ENCODE data around the gene PRKCZ. TPM values are rescaled to one million over a fixed set of nuclear protein-coding genes. Genes with fewer than 3 reads are reported as not detected.

The PRKCZ gene
- total and polyA plus RNA-seq, 9 of the 15 experiments (the other 6 are each of a cell fraction or from before 2014, with no cell fraction given): 0.07 to 3.1 (median 1.3) TPM

GRCh38 chr1:2189459-2190425, 139.5 kb downstream of the PRKCZ start (continued):
- TF ChIP-seq, protein P1, sequence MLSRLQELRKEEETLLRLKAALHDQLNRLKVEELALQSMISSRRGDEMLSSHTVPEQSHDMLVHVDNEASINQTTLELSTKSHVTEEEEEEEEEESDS (CRISPR knock-in tag; IDR thresholded peaks at IDR 0.05): no peak
- TF ChIP-seq GTF2F1 (IDR thresholded peaks at IDR 0.05; ENCODE audit: low read depth, low read length): 0 out of 2 replicates have a peak, but pooled peaks have one; percentile 35
- TF ChIP-seq BDP1 (IDR thresholded peaks at IDR 0.05; ENCODE audit: insufficient read depth, insufficient read length): no peak
- no peak for TF ChIP-seq ELK1 (CRISPR knock-in tag; IDR thresholded peaks at IDR 0.05)
- no peak for TF ChIP-seq ZSCAN29 (IDR thresholded peaks at IDR 0.05)
- TF ChIP-seq ZNF121 (CRISPR knock-in tag; conservative IDR thresholded peaks at IDR 0.05): no peak
- no peak for TF ChIP-seq LARP7 (IDR thresholded peaks at IDR 0.05)
- no peak for TF ChIP-seq CTCFL (IDR thresholded peaks at IDR 0.05; ENCODE audit: borderline replicate concordance, insufficient read depth, low read depth, low read length, poor library complexity, severe bottlenecking)
- TF ChIP-seq L3MBTL2 (IDR thresholded peaks at IDR 0.05): peak; percentile 87
- no peak for TF ChIP-seq ZNF586 (CRISPR knock-in tag; conservative IDR thresholded peaks at IDR 0.05)
- TF ChIP-seq CLOCK (CRISPR knock-in tag; IDR thresholded peaks at IDR 0.05; ENCODE audit: borderline replicate concordance): no peak
- no peak for TF ChIP-seq TRIM24 (IDR thresholded peaks at IDR 0.05)
- TF ChIP-seq CREBBP (IDR thresholded peaks at IDR 0.05; ENCODE audit: low read depth, low read length): no peak
- TF ChIP-seq ZNF146 (CRISPR knock-in tag; IDR thresholded peaks at IDR 0.05; ENCODE audit: unreplicated experiment): no peak
- TF ChIP-seq, protein P2, sequence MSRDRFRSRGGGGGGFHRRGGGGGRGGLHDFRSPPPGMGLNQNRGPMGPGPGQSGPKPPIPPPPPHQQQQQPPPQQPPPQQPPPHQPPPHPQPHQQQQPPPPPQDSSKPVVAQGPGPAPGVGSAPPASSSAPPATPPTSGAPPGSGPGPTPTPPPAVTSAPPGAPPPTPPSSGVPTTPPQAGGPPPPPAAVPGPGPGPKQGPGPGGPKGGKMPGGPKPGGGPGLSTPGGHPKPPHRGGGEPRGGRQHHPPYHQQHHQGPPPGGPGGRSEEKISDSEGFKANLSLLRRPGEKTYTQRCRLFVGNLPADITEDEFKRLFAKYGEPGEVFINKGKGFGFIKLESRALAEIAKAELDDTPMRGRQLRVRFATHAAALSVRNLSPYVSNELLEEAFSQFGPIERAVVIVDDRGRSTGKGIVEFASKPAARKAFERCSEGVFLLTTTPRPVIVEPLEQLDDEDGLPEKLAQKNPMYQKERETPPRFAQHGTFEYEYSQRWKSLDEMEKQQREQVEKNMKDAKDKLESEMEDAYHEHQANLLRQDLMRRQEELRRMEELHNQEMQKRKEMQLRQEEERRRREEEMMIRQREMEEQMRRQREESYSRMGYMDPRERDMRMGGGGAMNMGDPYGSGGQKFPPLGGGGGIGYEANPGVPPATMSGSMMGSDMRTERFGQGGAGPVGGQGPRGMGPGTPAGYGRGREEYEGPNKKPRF (IDR thresholded peaks at IDR 0.05; ENCODE audit: low read depth, low read length): no peak
- TF ChIP-seq HDAC2 (IDR thresholded peaks at IDR 0.05): peak; percentile 48; the same call in 1 of the 2 replicates
- TF ChIP-seq ZFPM2 (CRISPR knock-in tag; IDR thresholded peaks at IDR 0.05): no peak
- no peak for TF ChIP-seq SMARCA5 (IDR thresholded peaks at IDR 0.05)
- no peak for TF ChIP-seq CBX8 (IDR thresholded peaks at IDR 0.05; ENCODE audit: borderline replicate concordance, extremely low read depth, low read depth, low read length, poor library complexity, severe bottlenecking)
- TF ChIP-seq SLC30A9 (CRISPR knock-in tag; IDR thresholded peaks at IDR 0.05): no peak
